ES-I3 (cell line): Measurements from ENCODE around the gene TEX38.
A peak's percentile ranks its signal among the peaks of the same experiment; 100 is the strongest.

Source experiments
- H3K36me3 ChIP-seq: 2 replicates; pipeline ENCODE4 v1.6.1; 2013; ENCODE audit warnings: mild to moderate bottlenecking, low read length, control low read depth, moderate library complexity; ENCODE audit not compliant: insufficient read depth
- H3K4me1 ChIP-seq: 2 replicates; pipeline ENCODE4 v1.6.1; 2013; ENCODE audit warnings: mild to moderate bottlenecking, control low read depth, low read length; ENCODE audit not compliant: insufficient read depth
- H3K9ac ChIP-seq: 2 replicates; pipeline ENCODE4 v1.6.1; 2013; ENCODE audit warnings: low read depth, mild to moderate bottlenecking, low read length, moderate library complexity
- H3K9me3 ChIP-seq: 2 replicates; pipeline ENCODE4 v1.6.1; 2013; ENCODE audit warnings: mild to moderate bottlenecking, low read length, moderate library complexity; ENCODE audit not compliant: control insufficient read depth, insufficient read depth

TEX38 gene

GRCh38 chr1:46667782-46668760 is 3.6 kb upstream of the TEX38 start, which contains the start of gene ATPAF1:
Gene ATPAF1, minus strand, starts transcription at chr1:46668364. Its CDS starts 42 bp downstream, at chr1:46668322.
- Histone ChIP-seq H3K9ac (peak within 1 kb of the TSS; percentile 90), H3K4me1 (peaks cover 21% of the 10 kb centered on the region), H3K36me3 (peaks cover 6% of the 10 kb centered on the region), H3K9me3 (no peaks in the 10 kb centered on the region)

GRCh38 chr1:46670134-46670533 is 1.5 kb upstream of the TEX38 start:
- Histone ChIP-seq H3K9me3 (no peaks in the 10 kb centered on the region), H3K4me1 (peaks cover 30% of the 10 kb centered on the region), H3K9ac (no peak overlapping the region), H3K36me3 (no peaks in the 10 kb centered on the region)

GRCh38 chr1:46672696-46673095 is 1.0 kb downstream of the TEX38 start:
- no peaks in the 10 kb centered on the region for H3K9me3 ChIP-seq
- no peak overlapping the region for H3K9ac ChIP-seq
- peaks cover 28% of the 10 kb centered on the region for H3K4me1 ChIP-seq
- no peaks in the 10 kb centered on the region for H3K36me3 ChIP-seq

DNA sequence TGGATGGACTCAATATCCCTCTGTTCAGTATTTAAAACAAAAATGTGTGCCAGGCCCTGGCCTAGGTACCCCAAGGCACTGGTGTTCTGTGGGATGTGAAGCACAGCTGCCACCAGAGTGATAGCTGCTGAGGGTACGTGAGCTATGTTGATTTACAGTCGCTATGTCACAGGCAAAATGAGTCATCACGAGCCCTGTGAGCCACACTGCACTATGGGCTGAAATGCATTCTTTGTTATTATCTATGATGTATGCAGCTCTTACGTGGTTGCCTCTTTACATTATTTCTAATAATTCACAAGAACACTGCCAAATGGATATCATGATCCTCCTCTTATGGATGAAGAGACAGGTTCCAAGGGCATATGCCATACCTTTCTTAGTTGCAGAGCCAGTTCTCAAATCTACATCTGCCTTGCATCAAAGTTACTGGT is 2.1 kb downstream of the TEX38 start:
- H3K4me1 ChIP-seq, result peaks cover 27% of the 10 kb centered on the region
- H3K9ac ChIP-seq, result no peak overlapping the region
- H3K36me3 ChIP-seq, result no peaks in the 10 kb centered on the region
- no peaks in the 10 kb centered on the region for H3K9me3 ChIP-seq

- Histone ChIP-seq H3K9me3 (no peaks in the 10 kb centered on the region), H3K4me1 (peaks cover 25% of the 10 kb centered on the region), H3K36me3 (no peaks in the 10 kb centered on the region; the same call in 1 of the 2 replicates), H3K9ac (no peak overlapping the region)
These were observed 4.1 kb downstream of the TEX38 start for GRCh38 chr1:46675549-46676314.

- Histone ChIP-seq H3K9ac (no peak overlapping the region), H3K4me1 (peaks cover 25% of the 10 kb centered on the region), H3K36me3 (peaks cover 3% of the 10 kb centered on the region; the same call in 1 of the 2 replicates), H3K9me3 (no peaks in the 10 kb centered on the region)
These were observed 4.9 kb downstream of the TEX38 start for GRCh38 chr1:46676531-46676930.

GRCh38 chr1:46677339-46677738 is 5.7 kb downstream of the TEX38 start:
- peaks cover 11% of the 10 kb centered on the region for H3K36me3 ChIP-seq
- H3K4me1 ChIP-seq, result peaks cover 25% of the 10 kb centered on the region
- no peaks in the 10 kb centered on the region for H3K9me3 ChIP-seq
- H3K9ac ChIP-seq, result no peak overlapping the region

DNA sequence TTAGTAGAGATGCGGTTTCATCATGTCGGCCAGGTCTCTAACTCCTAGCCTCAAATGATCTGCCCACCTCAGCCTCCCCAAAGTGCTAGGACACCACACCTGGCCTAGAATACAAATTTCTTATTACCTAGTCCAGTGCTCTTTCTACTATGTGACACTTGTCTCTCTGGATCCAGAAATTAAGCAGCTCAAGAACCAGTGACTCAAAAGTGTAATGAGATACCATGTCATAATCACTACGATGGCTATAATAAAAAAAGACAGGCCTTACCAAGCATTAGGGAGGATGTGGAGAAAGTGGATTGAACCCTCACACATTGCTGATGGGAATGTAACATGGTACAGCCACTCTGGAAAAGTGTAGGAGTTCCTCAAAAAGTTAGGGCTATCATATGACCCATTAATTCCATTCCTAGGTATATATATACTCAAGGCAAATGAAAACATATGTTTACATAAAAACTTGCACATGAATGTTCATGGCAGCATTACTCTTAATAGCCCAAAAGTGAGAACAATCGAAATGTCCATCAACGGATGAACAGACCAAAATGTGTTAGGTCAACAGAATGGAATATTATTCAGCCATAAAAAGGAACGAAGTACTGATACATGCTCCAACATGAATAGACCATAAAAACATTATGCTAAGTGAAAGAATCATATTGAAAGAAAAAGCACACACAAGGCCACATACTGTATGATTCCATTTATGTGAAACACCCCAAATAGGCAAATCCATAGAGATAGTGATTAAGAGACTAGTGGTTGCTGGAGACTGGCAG is 8.3 kb downstream of the TEX38 start:
- H3K9ac ChIP-seq, result no peak overlapping the region
- H3K9me3 ChIP-seq, result no peaks in the 10 kb centered on the region
- H3K36me3 ChIP-seq, result peaks cover 18% of the 10 kb centered on the region
- peaks cover 18% of the 10 kb centered on the region for H3K4me1 ChIP-seq

DNA sequence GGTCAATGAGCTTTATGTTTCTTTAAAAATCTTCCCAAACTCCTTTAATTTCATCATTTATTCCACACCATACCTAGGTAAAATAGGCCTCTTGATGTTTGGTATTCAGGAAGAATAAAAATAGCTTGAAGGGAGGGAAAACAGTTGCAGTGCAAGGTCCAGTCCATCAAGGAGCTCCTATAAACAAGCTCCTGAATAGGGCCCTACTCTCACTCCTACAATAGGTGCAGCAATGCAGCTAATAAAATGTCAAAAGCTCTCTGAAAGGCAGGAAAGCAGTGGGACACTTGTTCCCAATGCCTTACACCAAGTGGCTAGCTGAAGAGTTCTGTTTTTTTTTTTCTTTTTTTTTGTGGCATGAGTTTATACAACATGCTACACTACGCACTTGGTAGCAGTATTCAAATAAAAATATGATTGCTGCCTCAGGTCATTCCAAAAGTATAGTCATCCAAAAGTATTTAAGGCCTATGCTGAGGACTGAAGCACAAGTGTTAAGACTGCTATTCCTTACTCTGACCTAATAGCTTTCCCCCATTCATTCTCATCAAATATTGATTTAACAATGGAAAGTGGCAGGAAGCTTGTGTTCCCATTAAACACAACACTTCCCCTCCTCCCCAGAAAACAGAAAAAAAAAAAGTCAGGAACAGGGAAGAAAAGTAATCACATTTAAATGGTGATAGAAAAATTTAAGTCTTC is 9.8 kb downstream of the TEX38 start:
- Histone ChIP-seq H3K9me3 (no peaks in the 10 kb centered on the region), H3K4me1 (peaks cover 7% of the 10 kb centered on the region; the same call in 1 of the 2 replicates), H3K9ac (no peak overlapping the region), H3K36me3 (peaks cover 21% of the 10 kb centered on the region)

DNA sequence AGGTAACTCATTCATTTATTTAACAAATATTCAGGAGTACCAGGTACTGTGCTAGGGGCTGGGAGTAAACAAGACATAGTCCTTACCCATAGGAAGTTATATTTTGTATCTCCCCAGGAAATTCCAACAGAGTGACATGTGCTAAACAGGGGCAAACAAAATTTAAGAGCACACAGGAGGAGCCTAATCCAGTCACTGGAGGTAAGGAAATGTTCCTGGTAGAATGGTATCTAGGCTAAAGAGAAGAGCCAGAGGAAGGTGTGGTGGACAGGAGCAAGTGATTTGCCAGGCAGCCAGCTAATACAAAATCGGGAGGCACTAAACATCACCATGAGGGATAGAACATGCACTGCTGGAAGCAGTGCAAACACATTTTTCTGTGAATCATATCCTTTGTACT is 10.4 kb downstream of the TEX38 start:
- Histone ChIP-seq H3K9ac (no peak overlapping the region), H3K36me3 (peaks cover 25% of the 10 kb centered on the region)

GRCh38 chr1:46684670-46685069 is 13.0 kb downstream of the TEX38 start:
- peaks cover 37% of the 10 kb centered on the region for H3K36me3 ChIP-seq
- no peak overlapping the region for H3K9ac ChIP-seq
- H3K4me1 ChIP-seq, result no peaks in the 10 kb centered on the region
- no peaks in the 10 kb centered on the region for H3K9me3 ChIP-seq

More for the DNA sequence above, 10.4 kb downstream of the TEX38 start:
- Histone ChIP-seq H3K4me1 (peaks cover 4% of the 10 kb centered on the region; the same call in 1 of the 2 replicates), H3K9me3 (no peaks in the 10 kb centered on the region)

DNA sequence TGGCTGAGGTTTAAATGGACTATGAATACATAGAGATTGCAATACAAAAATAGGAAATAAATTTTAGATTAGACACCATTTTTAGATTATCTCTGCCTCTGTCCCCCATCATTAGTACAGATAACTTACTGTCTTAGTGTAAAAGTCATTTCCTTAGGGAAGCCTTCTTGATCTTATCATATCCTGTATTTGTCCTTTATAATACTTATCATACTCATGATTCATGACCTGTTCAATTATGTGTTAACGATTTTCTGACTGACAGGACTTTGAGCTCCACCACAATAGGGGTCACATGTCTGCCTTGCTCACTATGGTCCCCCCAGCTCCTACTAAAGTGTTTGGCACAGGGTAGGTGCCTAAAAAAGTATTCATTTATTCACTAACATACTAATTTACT is 14.6 kb downstream of the TEX38 start:
- Histone ChIP-seq H3K9me3 (no peaks in the 10 kb centered on the region), H3K4me1 (no peaks in the 10 kb centered on the region), H3K36me3 (peaks cover 47% of the 10 kb centered on the region), H3K9ac (no peak overlapping the region)

DNA sequence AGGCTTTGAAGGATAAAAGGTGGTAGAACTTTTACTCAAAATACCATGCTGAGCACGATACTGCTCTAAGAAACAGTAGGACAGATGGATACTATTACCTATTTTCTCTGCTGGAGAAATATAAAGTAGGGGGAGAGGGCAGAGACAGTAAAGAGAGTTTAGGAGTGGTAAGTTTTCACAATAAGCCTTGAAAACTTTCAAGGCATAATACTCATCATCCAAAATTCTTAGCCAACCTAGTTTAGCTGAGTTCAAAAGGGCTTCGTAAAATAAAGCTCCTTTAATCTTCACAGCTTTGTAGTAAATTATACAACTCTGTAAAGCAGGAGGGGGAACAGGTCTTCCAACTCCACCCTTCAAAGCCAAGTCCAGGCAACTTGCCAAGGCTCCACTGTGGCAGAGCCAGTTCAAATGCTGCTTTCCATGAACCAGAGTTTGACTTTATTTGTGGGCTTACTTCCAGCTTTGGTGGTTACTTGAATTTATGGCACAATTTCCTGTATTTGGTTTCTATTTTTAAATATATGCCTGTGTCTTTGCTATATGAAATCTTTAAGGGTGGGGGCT is 15.5 kb downstream of the TEX38 start:
- Histone ChIP-seq H3K4me1 (no peaks in the 10 kb centered on the region), H3K9me3 (no peaks in the 10 kb centered on the region), H3K36me3 (peaks cover 39% of the 10 kb centered on the region)

More for the DNA sequence above, 15.5 kb downstream of the TEX38 start:
- no peak overlapping the region for H3K9ac ChIP-seq
